Tibial artery (tissue), 4 donors: ENCODE data around the gene CCDC141.

Source experiments
- DNase-seq, 2 donors: peaks; one replicate each; pipeline ENCODE4 v3.0.0-alpha.2; 2019
- H3K27ac ChIP-seq, 2 donors: fragments of 200-600 bp; sonication (generic) in 1 of 2; 1 replicate in 1 of 2; 2 replicates in 1 of 2; pipeline ENCODE4 v1.5.1; 2018 to 2019; ENCODE audit warnings: mild to moderate bottlenecking in 1 of 2
- H3K27me3 ChIP-seq, 2 donors: fragments of 200-600 bp; sonication (generic) in 1 of 2; one replicate each; pipeline versions ENCODE4 v1.5.1 to v1.6.0; 2016 to 2019
- H3K36me3 ChIP-seq, 3 donors: fragments of 200-600 bp; sonication (generic) in 2 of 3; one replicate each; pipeline ENCODE4 v1.5.1; 2016 to 2019; ENCODE audit warnings: mild to moderate bottlenecking in 2 of 3
- H3K4me1 ChIP-seq, 4 donors: fragments of 200-600 bp; sonication (generic) in 2 of 4; 1 replicate in 3 of 4; 2 replicates in 1 of 4; pipeline ENCODE4 v1.5.1; 2016 to 2019
- H3K4me3 ChIP-seq, 2 donors: fragments of 200-600 bp; sonication (generic) in 1 of 2; 1 replicate in 1 of 2; 2 replicates in 1 of 2; pipeline ENCODE4 v1.5.1; 2018 to 2019; ENCODE audit warnings: mild to moderate bottlenecking in 2 of 2
- H3K9me3 ChIP-seq, 3 donors: fragments of 200-600 bp; sonication (generic) in 1 of 3; one replicate each; pipeline ENCODE4 v1.5.1; 2016 to 2019
- CTCF ChIP-seq, 2 experiments: fragments of 200-600 bp in 1 of 2; fragments of 450-650 bp in 1 of 2; IDR thresholded peaks; one replicate each; pipeline ENCODE4 v1.5.1; 2017 to 2019; ENCODE audit warnings: antibody characterized with exemption in 2 of 2, mild to moderate bottlenecking in 1 of 2, moderate library complexity in 1 of 2
- intact Hi-C: fragments of 100-400 bp; cut with DNase I; formaldehyde crosslinking; loops from one replicate; pipeline ENCODE4 v1.15.0; 2023; ENCODE audit warnings: low total_unique reads

The CCDC141 gene

DNA sequence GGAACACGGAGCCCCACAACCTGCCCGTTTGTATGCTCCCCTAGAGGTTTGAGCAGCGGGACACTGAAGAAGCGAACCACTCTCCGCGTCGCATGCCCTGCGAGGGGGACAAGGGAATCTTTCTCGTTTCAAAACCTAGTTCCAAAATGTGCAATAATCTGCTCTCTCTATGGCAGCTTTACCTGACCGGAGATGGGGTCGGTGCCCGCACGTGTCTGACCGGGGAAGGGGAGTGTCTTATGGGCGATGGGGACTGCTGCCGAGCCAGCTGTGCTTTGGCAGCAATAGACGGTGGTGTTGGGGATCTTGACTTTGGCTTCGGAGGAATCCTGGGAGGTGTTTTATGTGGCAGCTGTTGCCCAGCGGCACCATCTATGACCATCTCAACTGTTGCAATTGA lies 250.6 kb downstream of the CCDC141 start:
- Histone ChIP-seq H3K9me3 (peaks cover 0 to 4% (median 0%) of the 10 kb centered on the region in 3 donors), H3K27ac (no peak overlapping the region), H3K36me3 (no peaks in the 10 kb centered on the region), H3K4me1 (no peaks in the 10 kb centered on the region), H3K27me3 (no peaks in the 10 kb centered on the region), H3K4me3 (no peak overlapping the region)
- no peak for DNase-seq
- intact Hi-C loops = no loop called here
- no peak for TF ChIP-seq CTCF (IDR thresholded peaks at IDR 0.05)

DNA sequence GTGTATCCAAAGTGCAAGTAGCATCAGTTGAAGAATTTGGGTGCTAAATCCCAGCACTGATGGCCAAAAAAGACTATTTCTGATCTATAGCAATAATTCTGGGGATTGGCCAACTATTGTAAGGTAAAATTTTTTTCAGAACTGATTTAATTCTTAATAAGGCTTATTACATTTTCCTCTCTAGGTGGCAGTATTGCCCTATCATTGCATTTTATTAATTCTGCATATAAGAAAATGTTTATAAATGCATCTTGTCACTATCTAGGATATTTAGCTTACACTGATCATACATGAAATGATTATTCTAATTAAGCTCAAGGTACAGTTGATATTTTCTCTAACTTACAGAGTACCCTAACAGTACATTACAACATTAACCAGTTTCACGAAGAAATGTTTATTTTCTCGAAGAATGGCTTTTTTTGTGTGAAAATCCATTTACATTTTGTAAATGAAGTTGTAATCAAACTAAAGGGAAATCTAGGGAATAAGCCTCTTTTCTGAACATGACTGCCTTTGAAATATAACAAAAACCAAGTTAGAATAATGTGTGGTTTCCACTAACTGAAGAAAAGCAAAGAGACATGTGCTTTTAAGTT lies 253.8 kb downstream of the CCDC141 start:
- Histone ChIP-seq H3K4me3 (no peak overlapping the region), H3K27me3 (no peaks in the 10 kb centered on the region), H3K27ac (no peak overlapping the region), H3K4me1 (no peaks in the 10 kb centered on the region), H3K9me3 (peaks cover 0 to 4% (median 0%) of the 10 kb centered on the region in 3 donors), H3K36me3 (no peaks in the 10 kb centered on the region)
- intact Hi-C loops = loop anchor here (2.0 kb wide), 1 partner anchor 119 kb away; no protein-coding TSS in a partner anchor
- peak; percentile 69 to 71 for TF ChIP-seq CTCF (IDR thresholded peaks at IDR 0.05)
- DNase-seq = no peak

DNA sequence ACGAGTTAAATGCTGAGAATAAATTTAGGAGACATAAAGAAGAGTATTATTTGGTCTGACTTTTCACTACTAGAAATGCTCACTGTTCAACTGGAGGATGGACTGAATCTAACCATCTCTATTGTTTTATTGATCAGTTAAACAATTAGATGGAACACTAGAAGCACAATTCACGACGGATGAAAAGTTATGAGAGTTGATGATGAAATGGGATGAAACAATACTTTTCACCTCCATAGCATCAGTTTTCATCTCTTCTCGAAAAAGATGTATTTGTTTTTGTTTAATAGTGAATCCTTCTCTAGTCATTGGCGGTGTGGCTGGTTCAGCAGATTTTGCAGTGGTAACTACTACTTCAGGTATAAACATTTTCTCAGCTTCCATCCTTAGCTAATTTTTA lies 262.0 kb downstream of the CCDC141 start:
- Histone ChIP-seq H3K4me3 (no peak overlapping the region), H3K27ac (no peak overlapping the region), H3K27me3 (no peaks in the 10 kb centered on the region), H3K36me3 (no peaks in the 10 kb centered on the region), H3K9me3 (no peaks in the 10 kb centered on the region), H3K4me1 (no peaks in the 10 kb centered on the region)
- DNase-seq = no peak
- TF ChIP-seq CTCF (IDR thresholded peaks at IDR 0.05) = no peak
- intact Hi-C loops = no loop called here

GRCh38 chr2:178787155-178787554 lies 262.8 kb downstream of the CCDC141 start:
- no peak overlapping the region for H3K27ac ChIP-seq
- no peaks in the 10 kb centered on the region for H3K36me3 ChIP-seq
- intact Hi-C loops = no loop called here
- no peaks in the 10 kb centered on the region for H3K9me3 ChIP-seq
- no peaks in the 10 kb centered on the region for H3K27me3 ChIP-seq
- H3K4me1 ChIP-seq = no peaks in the 10 kb centered on the region
- H3K4me3 ChIP-seq = no peak overlapping the region
- DNase-seq = no peak
- no peak for TF ChIP-seq CTCF (IDR thresholded peaks at IDR 0.05)

DNA sequence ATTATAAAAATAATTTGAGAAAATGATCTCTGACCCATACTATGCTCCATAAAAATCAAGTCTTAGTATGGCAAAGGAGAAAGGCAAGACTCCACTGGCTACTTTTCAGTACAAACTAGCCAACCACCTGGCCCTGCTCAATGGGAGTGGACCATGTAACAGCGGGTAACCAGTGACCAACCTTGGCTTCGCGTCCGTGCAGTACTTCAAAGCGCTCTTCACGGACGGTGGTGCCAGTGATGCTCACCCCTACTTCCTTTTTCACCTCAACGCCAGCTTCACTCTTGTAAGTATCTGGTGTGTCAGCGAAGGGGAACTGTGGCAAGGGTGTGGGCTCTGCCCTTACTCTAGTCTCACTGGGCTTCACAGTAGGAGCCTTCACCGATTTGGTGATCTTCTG lies 266.0 kb downstream of the CCDC141 start:
- Histone ChIP-seq H3K36me3 (no peaks in the 10 kb centered on the region), H3K9me3 (no peaks in the 10 kb centered on the region), H3K4me3 (no peak overlapping the region), H3K27me3 (no peaks in the 10 kb centered on the region), H3K27ac (no peak overlapping the region), H3K4me1 (no peaks in the 10 kb centered on the region)
- DNase-seq = no peak
- no peak for TF ChIP-seq CTCF (IDR thresholded peaks at IDR 0.05)
- intact Hi-C loops = no loop called here

DNA sequence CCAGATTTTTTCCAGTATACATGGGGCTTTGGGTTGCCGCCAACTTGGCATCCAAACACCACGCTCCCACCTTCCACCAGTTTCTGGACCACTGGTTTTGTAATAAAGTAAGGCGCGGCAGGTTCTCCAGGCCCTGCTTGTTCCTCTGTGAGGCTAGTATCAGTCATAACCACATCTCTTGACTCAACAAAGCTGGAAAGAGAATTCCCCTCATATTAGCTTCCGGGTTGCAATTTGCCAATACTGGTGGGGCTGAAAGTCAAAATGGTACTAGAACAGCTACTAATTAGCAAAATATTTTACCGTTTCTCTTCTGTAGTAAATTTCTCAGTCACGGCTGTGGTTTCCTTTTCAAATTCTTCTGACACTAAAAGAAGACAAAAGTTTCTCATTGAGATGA lies 267.7 kb downstream of the CCDC141 start:
- no peaks in the 10 kb centered on the region for H3K4me1 ChIP-seq
- TF ChIP-seq CTCF (IDR thresholded peaks at IDR 0.05) = no peak
- no peaks in the 10 kb centered on the region for H3K36me3 ChIP-seq
- no peak for DNase-seq
- intact Hi-C loops = no loop called here
- H3K27ac ChIP-seq = no peak overlapping the region
- H3K9me3 ChIP-seq = no peaks in the 10 kb centered on the region
- H3K27me3 ChIP-seq = no peaks in the 10 kb centered on the region
- no peak overlapping the region for H3K4me3 ChIP-seq
